ENCODE measurements around the gene PIK3R4. TPM values are rescaled to one million over a fixed set of nuclear protein-coding genes. Genes with fewer than 3 reads are reported as not detected.

Gene PIK3R4
- polyA plus RNA-seq, 1 of the 3 experiments (the other 2 are of a cell fraction): 27.2 TPM

GRCh38 chr3:130733236-130733875 lies 13.3 kb downstream of the PIK3R4 start:
- Histone ChIP-seq H3K9me2 (no peaks in the 10 kb centered on the region), H3K27ac (ENCODE audit: low read depth in 2 of 2, low read length in 1 of 2) (no peak overlapping the region), H3K4me2 (no peak overlapping the region), H3K4me3 (ENCODE audit: low read depth in 2 of 2, low read length in 1 of 2) (no peak overlapping the region), H3F3A (replicated peaks; ENCODE audit: insufficient read depth) (peaks cover 8% of the 10 kb centered on the region), H2AFZ (ENCODE audit: low read depth) (no peak overlapping the region), H3K27me3 (ENCODE audit: insufficient read depth) (no peaks in the 10 kb centered on the region), H3K9me3 (no peaks in the 10 kb centered on the region), H3K79me2 (ENCODE audit: insufficient read depth) (peaks cover 25% of the 10 kb centered on the region), H3K36me3 (replicated peaks in 1 of 2; ENCODE audit: control insufficient read depth in 1 of 2, insufficient read depth in 2 of 2, low read length in 1 of 2) (peaks cover 35 to 60% of the 10 kb centered on the region in 2 experiments), H4K20me1 (ENCODE audit: insufficient read depth) (no peaks in the 10 kb centered on the region), H3K9ac (no peak overlapping the region), H3K4me1 (ENCODE audit: control insufficient read depth in 1 of 2, insufficient read depth in 2 of 2, low read depth in 1 of 2, low read length in 1 of 2) (peaks cover 0 to 3% of the 10 kb centered on the region in 2 experiments; a peak in 1 of 4 replicates)
- 91% methylated on average over 8 of the region's 8 CpGs for WGBS (ENCODE audit: low lambda C conversion rate)
- POLR2A ChIA-PET: no interaction called here
- CTCF ChIA-PET: no interaction called here
- TF ChIP-seq ZBTB33 (IDR thresholded peaks at IDR 0.05; ENCODE audit: borderline replicate concordance, low read depth) (no peak), MEF2A (IDR thresholded peaks at IDR 0.05; ENCODE audit: borderline replicate concordance, low read depth) (no peak), TAF1 (IDR thresholded peaks at IDR 0.05; ENCODE audit: borderline replicate concordance, low read depth, low read length) (no peak), REST (IDR thresholded peaks at IDR 0.05; ENCODE audit: low read depth, low read length) (no peak), CTCF (IDR thresholded peaks at IDR 0.05) (no peak), RCOR1 (IDR thresholded peaks at IDR 0.05; ENCODE audit: low read length) (no peak), FOSL2 (IDR thresholded peaks at IDR 0.05; ENCODE audit: borderline replicate concordance, low read depth) (no peak), MAX (IDR thresholded peaks at IDR 0.05; ENCODE audit: low read depth) (no peak), GATA2 (CRISPR knock-in tag; IDR thresholded peaks at IDR 0.05) (no peak), FOXM1 (IDR thresholded peaks at IDR 0.05; ENCODE audit: low read depth) (no peak), RFX5 (IDR thresholded peaks at IDR 0.05; ENCODE audit: low read length) (no peak), FOXJ3 (CRISPR knock-in tag; IDR thresholded peaks at IDR 0.05) (no peak)
- DNase-seq: no peak
